Ovary (tissue), 9 donors: ENCODE data around the gene TUBB4B. TPM values are rescaled to one million over a fixed set of nuclear protein-coding genes. Genes with fewer than 3 reads are reported as not detected.

ENCODE experiments used
- DNase-seq, 5 donors: peaks; one replicate each; pipeline ENCODE4 v3.0.0-alpha.2; 2019 to 2020
- H3K27ac ChIP-seq, 2 donors: fragments of 200-600 bp; one replicate each; pipeline versions ENCODE4 v1.5.1 to v1.8.0; 2019 to 2022
- H3K27me3 ChIP-seq: fragments of 200-600 bp; one replicate; pipeline ENCODE4 v1.8.0; 2022
- H3K36me3 ChIP-seq: fragments of 200-600 bp; sonication (generic); one replicate; pipeline ENCODE4 v1.5.1; 2019
- H3K4me1 ChIP-seq: one replicate; pipeline ENCODE4 v1.8.1; 2013; ENCODE audit warnings: mild to moderate bottlenecking, moderate library complexity; ENCODE audit not compliant: insufficient read depth
- H3K4me3 ChIP-seq: fragments of 200-600 bp; sonication (generic); one replicate; pipeline ENCODE4 v1.5.1; 2017
- H3K9me3 ChIP-seq, 2 donors: fragments of 200-600 bp in 1 of 2; sonication (generic) in 1 of 2; one replicate each; pipeline versions ENCODE4 v1.5.1 to v1.8.1; 2013 to 2019; ENCODE audit warnings: mild to moderate bottlenecking in 1 of 2, moderate library complexity in 1 of 2
- EP300 ChIP-seq: sonication (generic); formaldehyde crosslinking; IDR thresholded peaks from one replicate; pipeline ENCODE4 v1.6.1; 2017; ENCODE audit warnings: antibody characterized with exemption
- POLR2A ChIP-seq: fragments of 450-650 bp; IDR thresholded peaks from one replicate; pipeline ENCODE4 v1.6.1; 2017; ENCODE audit warnings: antibody characterized with exemption, mild to moderate bottlenecking, moderate library complexity
- WGBS, 3 donors: extraction: QIAGEN DNeasy Blood & Tissue Kit in 1 of 3; methylation state at CpG; one replicate each; pipeline versions ENCODE4 v1.1.5 to v1.1.7; 2013 to 2017; 5-methylcytosine and 5-hydroxymethylcytosine counted together
- intact Hi-C, 4 donors: fragments of 100-400 bp; cut with DNase I; formaldehyde crosslinking; loops; one replicate each; pipeline versions ENCODE4 v1.11.0 to v1.15.1; 2022 to 2023
- polyA plus RNA-seq, 2 donors: library from polyadenylated mRNA; stranded (reverse); fragments of 200-250 nt in 1 of 2; fragments of 350-450 nt in 1 of 2; fragmentation: Illumina TruSeq in 1 of 2; extraction: RNeasy Lipid Tissue Mini Kit (QIAGEN cat#74804) in 1 of 2; gene quantifications; one replicate each; pipeline ENCODE4 v1.2.3, GENCODE V29; 2013 to 2014
- total RNA-seq, 7 donors: library from RNA; depleted of rRNA in 2 of 7; stranded (reverse); fragments of >200 nt in 2 of 7; fragmentation: NEBNext Ultra II Directional in 3 of 7; extraction: Animal tissue kit (Norgen Biotek cat#: 25700) in 3 of 7; gene quantifications; one replicate each; pipeline versions ENCODE4 v1.1.0 to v1.2.4, GENCODE V29; 2016 to 2023
- TF ChIP-seq, protein P1 (sequence below), 3 donors: fragments of 450-650 bp in 2 of 3; fragments of 200-600 bp in 1 of 3; IDR thresholded peaks; one replicate each; pipeline versions ENCODE4 v1.5.1 to v1.8.0; 2016 to 2022; ENCODE audit warnings: antibody characterized with exemption in 3 of 3, mild to moderate bottlenecking in 1 of 3
- donor health status: DM: no; HTN: no; CAD: no; lungs with moderate emphysema.
- donor health status: DM: no; HTN: no; CAD: no.
- donor health status: Bipolar disorder and iron deficiency.
- donor health status: DM: yes; HTN: yes; CAD: no.
- donor health status: DM: no; HTN: no; CAD: no.
- donor health status: DM: yes; HTN: yes; CAD: no.

The TUBB4B gene
- total and polyA plus RNA-seq, 9 donors = 62.8 to 234 (median 135) TPM

DNA sequence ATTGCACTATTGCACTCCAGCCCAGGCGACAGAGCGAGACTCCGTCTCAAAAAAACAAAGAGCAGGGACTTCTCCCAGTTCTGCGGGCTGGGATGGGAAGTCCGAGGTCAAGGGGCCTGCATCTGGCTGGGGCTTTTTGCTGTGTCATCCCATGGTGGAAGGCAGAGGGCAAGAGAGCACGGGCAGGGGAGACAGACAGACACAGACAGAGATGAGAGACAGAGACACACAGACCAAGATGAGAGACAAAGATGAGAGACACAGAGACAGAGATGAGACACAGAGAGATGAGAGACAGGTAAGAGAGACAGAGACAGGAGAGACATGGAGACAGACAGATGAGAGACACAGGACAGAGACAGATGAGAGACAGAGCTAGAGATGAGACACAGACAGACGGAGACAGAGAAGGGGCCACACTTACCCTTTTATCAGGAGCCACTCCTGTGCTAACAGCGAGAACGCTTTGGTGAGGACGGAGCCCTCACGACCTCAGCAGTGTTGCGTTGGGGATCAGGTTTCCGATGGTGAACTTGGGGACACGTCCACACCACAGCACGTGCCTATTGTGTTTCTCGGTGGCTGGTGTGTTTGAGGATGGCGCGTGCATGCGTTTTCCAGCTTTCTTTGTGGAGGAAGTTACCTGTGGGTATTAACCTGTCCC is 27.6 kb downstream of the TUBB4B start:
- no peak for DNase-seq
- no peak for TF ChIP-seq POLR2A
- TF ChIP-seq, protein P1, sequence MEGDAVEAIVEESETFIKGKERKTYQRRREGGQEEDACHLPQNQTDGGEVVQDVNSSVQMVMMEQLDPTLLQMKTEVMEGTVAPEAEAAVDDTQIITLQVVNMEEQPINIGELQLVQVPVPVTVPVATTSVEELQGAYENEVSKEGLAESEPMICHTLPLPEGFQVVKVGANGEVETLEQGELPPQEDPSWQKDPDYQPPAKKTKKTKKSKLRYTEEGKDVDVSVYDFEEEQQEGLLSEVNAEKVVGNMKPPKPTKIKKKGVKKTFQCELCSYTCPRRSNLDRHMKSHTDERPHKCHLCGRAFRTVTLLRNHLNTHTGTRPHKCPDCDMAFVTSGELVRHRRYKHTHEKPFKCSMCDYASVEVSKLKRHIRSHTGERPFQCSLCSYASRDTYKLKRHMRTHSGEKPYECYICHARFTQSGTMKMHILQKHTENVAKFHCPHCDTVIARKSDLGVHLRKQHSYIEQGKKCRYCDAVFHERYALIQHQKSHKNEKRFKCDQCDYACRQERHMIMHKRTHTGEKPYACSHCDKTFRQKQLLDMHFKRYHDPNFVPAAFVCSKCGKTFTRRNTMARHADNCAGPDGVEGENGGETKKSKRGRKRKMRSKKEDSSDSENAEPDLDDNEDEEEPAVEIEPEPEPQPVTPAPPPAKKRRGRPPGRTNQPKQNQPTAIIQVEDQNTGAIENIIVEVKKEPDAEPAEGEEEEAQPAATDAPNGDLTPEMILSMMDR (IDR thresholded peaks at IDR 0.05) = no peak
- no peak for TF ChIP-seq EP300
- 73 to 78% (median 75%) methylated on average over 19 of the region's 19 CpGs for WGBS, 3 donors
- Histone ChIP-seq H3K27ac (no peak overlapping the region), H3K36me3 (no peaks in the 10 kb centered on the region), H3K9me3 (no peaks in the 10 kb centered on the region), H3K4me1 (peaks cover 6% of the 10 kb centered on the region), H3K27me3 (no peaks in the 10 kb centered on the region), H3K4me3 (no peak overlapping the region)
- intact Hi-C loops = no loop called here

DNA sequence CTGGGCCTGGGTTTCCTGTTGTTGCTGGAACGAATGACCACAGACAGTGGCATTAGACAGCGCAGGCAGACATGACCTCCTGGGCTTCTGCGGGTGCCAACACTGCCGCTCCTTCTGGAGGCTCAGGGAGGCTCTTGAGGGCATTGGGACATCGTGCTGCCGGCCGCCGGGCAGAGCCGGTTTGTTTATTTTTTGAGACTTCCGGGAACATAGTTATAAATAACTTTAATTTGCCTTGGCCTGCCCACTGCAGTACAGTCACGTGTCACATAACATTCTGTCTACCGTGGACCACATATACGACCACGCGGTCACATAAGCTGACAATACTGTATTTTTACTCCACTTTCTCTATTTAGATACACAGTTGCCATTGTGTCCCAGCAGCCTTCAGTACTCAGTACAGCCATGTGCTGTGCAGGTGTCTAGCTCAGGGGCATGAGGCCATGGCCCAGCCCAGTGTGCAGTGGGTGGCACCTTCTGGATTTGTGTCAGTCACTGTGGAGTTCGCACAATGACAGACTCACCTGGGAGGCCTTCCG is 28.2 kb downstream of the TUBB4B start:
- Histone ChIP-seq H3K36me3 (no peaks in the 10 kb centered on the region), H3K27ac (no peak overlapping the region), H3K9me3 (no peaks in the 10 kb centered on the region), H3K27me3 (no peaks in the 10 kb centered on the region), H3K4me3 (no peak overlapping the region), H3K4me1 (peaks cover 6% of the 10 kb centered on the region)
- TF ChIP-seq POLR2A (no peak), EP300 (no peak)
- TF ChIP-seq, protein P1 (IDR thresholded peaks at IDR 0.05) = no peak
- peak in 2 of 5 donors; percentile 19 to 56 for DNase-seq
- intact Hi-C loops = no loop called here
- 26 to 36% (median 28%) methylated on average over 17 of the region's 17 CpGs for WGBS, 3 donors

DNA sequence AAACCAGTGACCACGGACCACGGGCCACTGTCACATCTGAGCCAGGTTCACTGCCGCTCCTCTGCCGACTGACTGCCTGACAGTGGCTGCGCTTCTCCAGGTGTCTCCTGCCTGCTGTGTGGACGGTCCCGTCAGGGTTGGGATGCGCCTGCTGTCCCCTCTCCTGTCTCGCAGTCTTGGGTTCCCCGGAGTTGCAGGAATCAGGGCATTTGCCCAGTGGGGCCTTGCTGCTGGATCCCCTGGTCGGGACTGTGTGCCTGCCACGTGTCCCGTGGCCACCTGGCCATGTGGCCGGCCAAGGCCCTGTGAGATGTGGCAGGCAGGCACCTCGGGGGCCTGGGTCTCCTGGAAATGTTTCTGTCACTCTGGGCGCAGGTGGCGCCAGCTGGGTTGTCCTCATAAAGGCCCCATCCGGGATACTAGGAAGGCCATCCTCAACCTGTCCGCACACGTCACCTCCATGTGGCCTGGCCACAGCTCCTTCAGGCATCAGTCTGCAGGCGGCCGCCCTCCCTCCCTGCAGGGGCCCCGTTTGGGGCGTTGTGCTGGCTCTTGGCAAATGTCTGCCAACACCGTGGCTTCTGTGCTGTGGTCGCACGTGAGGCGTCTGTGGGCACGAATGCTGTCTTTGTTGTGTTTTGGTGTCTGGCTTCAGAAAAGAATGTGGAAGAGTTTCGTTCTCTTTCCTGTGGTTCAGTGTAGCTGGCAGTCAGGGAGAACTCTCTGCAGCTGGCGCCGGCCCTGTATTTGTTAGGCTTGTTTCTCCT is 30.0 kb downstream of the TUBB4B start:
- DNase-seq = no peak
- Histone ChIP-seq H3K9me3 (no peaks in the 10 kb centered on the region), H3K36me3 (no peaks in the 10 kb centered on the region), H3K27ac (no peak overlapping the region), H3K4me3 (no peak overlapping the region), H3K4me1 (peaks cover 6% of the 10 kb centered on the region), H3K27me3 (no peaks in the 10 kb centered on the region)
- intact Hi-C loops = no loop called here
- TF ChIP-seq, protein P1 (IDR thresholded peaks at IDR 0.05) = no peak
- TF ChIP-seq POLR2A = no peak
- no peak for TF ChIP-seq EP300
- 85 to 90% (median 88%) methylated on average over 32 of the region's 32 CpGs for WGBS, 3 donors

DNA sequence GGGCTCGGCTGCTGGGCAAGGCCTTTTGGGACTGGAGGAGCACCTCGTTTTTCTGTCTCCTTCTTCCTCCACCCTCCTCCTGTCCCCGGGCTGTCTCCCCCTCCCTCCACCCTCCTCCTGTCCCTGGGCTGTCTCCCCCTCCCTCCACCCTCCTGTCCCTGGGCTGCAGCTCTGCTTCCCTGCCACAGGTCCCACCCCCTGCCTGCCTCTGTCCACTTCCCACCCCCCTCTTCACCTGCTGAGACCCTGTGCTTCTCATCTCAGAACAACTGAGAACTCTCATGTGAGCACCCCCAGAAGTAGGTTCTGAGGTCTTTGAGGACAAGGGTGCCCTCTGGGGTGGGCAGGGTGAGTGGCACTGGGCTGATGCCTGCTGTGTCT is 30.6 kb downstream of the TUBB4B start:
- WGBS, 3 donors = 39 to 58% (median 48%) methylated on average over 3 of the region's 3 CpGs
- H3K4me3 ChIP-seq = no peak overlapping the region
- no peak for TF ChIP-seq POLR2A
- TF ChIP-seq EP300 = no peak
- TF ChIP-seq, protein P1 (IDR thresholded peaks at IDR 0.05) = no peak
- no peaks in the 10 kb centered on the region for H3K9me3 ChIP-seq
- no peaks in the 10 kb centered on the region for H3K36me3 ChIP-seq
- intact Hi-C loops = no loop called here
- DNase-seq = no peak
- peaks cover 10% of the 10 kb centered on the region for H3K4me1 ChIP-seq
- no peak overlapping the region for H3K27ac ChIP-seq
- H3K27me3 ChIP-seq = no peaks in the 10 kb centered on the region
